H9 (cell line): ENCODE results near the gene GALNT2. TPM values are rescaled to one million over a fixed set of nuclear protein-coding genes. Genes with fewer than 3 reads are reported as not detected.

Experiments used
- DNase-seq: peaks from one replicate; pipeline ENCODE4 v3.0.0-alpha.2; 2017
- H2AFZ ChIP-seq: one replicate; pipeline ENCODE4 v1.6.1; 2013; ENCODE audit warnings: mild to moderate bottlenecking, low read length, control low read depth, moderate library complexity
- H2AK5ac ChIP-seq: 2 replicates; pipeline ENCODE4 v1.6.1; 2013; ENCODE audit warnings: low read length, control low read depth, mixed read lengths; ENCODE audit not compliant: insufficient read length
- H2BK120ac ChIP-seq: one replicate; pipeline ENCODE4 v1.6.1; 2013; ENCODE audit warnings: low read depth, mild to moderate bottlenecking, low read length, control low read depth, inconsistent platforms; ENCODE audit not compliant: poor library complexity, severe bottlenecking
- H2BK12ac ChIP-seq: 2 replicates; pipeline ENCODE4 v1.6.1; 2013; ENCODE audit warnings: low read length, control low read depth, mixed read lengths, low read depth; ENCODE audit not compliant: insufficient read length
- H2BK15ac ChIP-seq: 2 replicates; pipeline ENCODE4 v1.6.1; 2013; ENCODE audit warnings: low read depth, low read length, control low read depth
- H2BK20ac ChIP-seq: one replicate; pipeline ENCODE4 v1.6.1; 2013; ENCODE audit warnings: low read depth, mild to moderate bottlenecking, low read length, control low read depth, inconsistent platforms; ENCODE audit not compliant: poor library complexity, severe bottlenecking
- H2BK5ac ChIP-seq: 2 replicates; pipeline ENCODE4 v1.6.1; 2013; ENCODE audit warnings: low read length, control low read depth, mixed read lengths; ENCODE audit not compliant: insufficient read length
- H3K14ac ChIP-seq: 2 replicates; pipeline ENCODE4 v1.6.1; 2013; ENCODE audit warnings: low read length, control low read depth; ENCODE audit not compliant: insufficient read depth
- H3K18ac ChIP-seq: 2 replicates; pipeline ENCODE4 v1.6.1; 2013; ENCODE audit warnings: low read depth, mild to moderate bottlenecking, mixed read lengths, low read length, control low read depth; ENCODE audit not compliant: insufficient read length
- H3K23ac ChIP-seq: 2 replicates; pipeline ENCODE4 v1.6.1; 2013; ENCODE audit warnings: low read length, control low read depth, mixed read lengths, low read depth; ENCODE audit not compliant: insufficient read length
- H3K23me2 ChIP-seq: 2 replicates; pipeline ENCODE4 v1.6.1; 2013; ENCODE audit warnings: low read depth, mild to moderate bottlenecking, mixed read lengths, low read length, control low read depth; ENCODE audit not compliant: insufficient read length, poor library complexity, severe bottlenecking
- H3K27ac ChIP-seq: 2 replicates; pipeline ENCODE4 v1.5.1; 2013; ENCODE audit warnings: low read length, control low read depth, mixed read lengths, low read depth; ENCODE audit not compliant: insufficient read length
- H3K27me3 ChIP-seq: 2 replicates; pipeline ENCODE4 v1.6.1; 2013; ENCODE audit warnings: low read length, control low read depth, inconsistent platforms; ENCODE audit not compliant: insufficient read depth
- H3K4ac ChIP-seq: 2 replicates; pipeline ENCODE4 v1.6.1; 2013; ENCODE audit warnings: low read depth, mild to moderate bottlenecking, control low read depth, inconsistent platforms, low read length, moderate library complexity
- H3K4me1 ChIP-seq: 2 replicates; pipeline ENCODE4 v1.6.1; 2013; ENCODE audit warnings: low read length, control low read depth, inconsistent platforms; ENCODE audit not compliant: insufficient read depth
- H3K4me2 ChIP-seq: 2 replicates; pipeline ENCODE4 v1.6.1; 2013; ENCODE audit warnings: low read length, control low read depth, mixed read lengths; ENCODE audit not compliant: insufficient read length, insufficient read depth
- H3K56ac ChIP-seq: 2 replicates; pipeline ENCODE4 v1.6.1; 2013; ENCODE audit warnings: low read depth, mild to moderate bottlenecking, mixed read lengths, low read length, control low read depth; ENCODE audit not compliant: insufficient read length
- H3K79me1 ChIP-seq: 2 replicates; pipeline ENCODE4 v1.6.1; 2013; ENCODE audit warnings: low read depth, mild to moderate bottlenecking, moderate library complexity, low read length, control low read depth, inconsistent platforms; ENCODE audit not compliant: insufficient read depth, poor library complexity, severe bottlenecking
- H3K79me2 ChIP-seq: 2 replicates; pipeline ENCODE4 v1.6.1; 2013; ENCODE audit warnings: low read length, control low read depth, inconsistent platforms; ENCODE audit not compliant: insufficient read depth
- H3K9ac ChIP-seq: 2 replicates; pipeline ENCODE4 v1.6.1; 2013; ENCODE audit warnings: low read length, control low read depth, mixed read lengths; ENCODE audit not compliant: insufficient read length; ENCODE audit errors: extremely low read depth
- H3K9me3 ChIP-seq: one replicate; pipeline ENCODE4 v1.6.1; 2013; ENCODE audit warnings: low read depth, low read length, inconsistent platforms; ENCODE audit not compliant: control insufficient read depth
- H3T11ph ChIP-seq: one replicate; pipeline ENCODE4 v1.6.1; 2013; ENCODE audit warnings: mild to moderate bottlenecking, low read length, control low read depth, inconsistent platforms
- H4K20me1 ChIP-seq: one replicate; pipeline ENCODE4 v1.6.1; 2013; ENCODE audit not compliant: control insufficient read depth, insufficient read length, insufficient read depth
- H4K5ac ChIP-seq: 2 replicates; pipeline ENCODE4 v1.6.1; 2013; ENCODE audit warnings: low read depth, mild to moderate bottlenecking, mixed read lengths, low read length, control low read depth; ENCODE audit not compliant: insufficient read length
- H4K8ac ChIP-seq: replicated peaks from 2 replicates; pipeline ENCODE4 v1.6.1; 2013; ENCODE audit warnings: low read length, control low read depth, mixed read lengths, low read depth; ENCODE audit not compliant: insufficient read length
- H4K91ac ChIP-seq: 2 replicates; pipeline ENCODE4 v1.6.1; 2013; ENCODE audit warnings: low read depth, mild to moderate bottlenecking, moderate library complexity, mixed read lengths, low read length, control low read depth; ENCODE audit not compliant: insufficient read length
- H3K27ac Mint-ChIP-seq, 3 experiments: 2 replicates in 2 of 3; 3 replicates in 1 of 3; pipeline ENCODE4 v1.8.0; 2020 to 2021; ENCODE audit warnings: mixed read lengths in 3 of 3, mild to moderate bottlenecking in 1 of 3, moderate library complexity in 1 of 3
- H3K27me3 Mint-ChIP-seq: 2 replicates; pipeline ENCODE4 v1.8.0; 2021; ENCODE audit warnings: low read depth, mild to moderate bottlenecking, moderate library complexity, mixed read lengths
- H3K36me3 Mint-ChIP-seq, 3 experiments: 2 replicates in 2 of 3; 3 replicates in 1 of 3; pipeline ENCODE4 v1.8.0; 2020 to 2021; ENCODE audit warnings: low read depth in 3 of 3, mixed read lengths in 3 of 3; ENCODE audit not compliant: insufficient read depth in 1 of 3
- H3K4me1 Mint-ChIP-seq, 2 experiments: 2 replicates each; pipeline ENCODE4 v1.8.0; 2020; ENCODE audit warnings: mixed read lengths in 2 of 2
- H3K4me3 Mint-ChIP-seq, 2 experiments: 2 replicates in 1 of 2; 3 replicates in 1 of 2; pipeline ENCODE4 v1.8.0; 2020 to 2021; ENCODE audit warnings: mild to moderate bottlenecking in 2 of 2, mixed read lengths in 2 of 2, moderate library complexity in 1 of 2
- H3K9me3 Mint-ChIP-seq, 2 experiments: 2 replicates in 1 of 2; 3 replicates in 1 of 2; pipeline ENCODE4 v1.8.0; 2020; ENCODE audit warnings: mild to moderate bottlenecking in 2 of 2, mixed read lengths in 2 of 2, moderate library complexity in 1 of 2
- CTCF ChIP-seq: fragments of 200-600 bp; sonication (generic); conservative IDR thresholded peaks from 3 replicates; pipeline ENCODE4 v1.8.0; 2021; ENCODE audit warnings: antibody characterized with exemption, mild to moderate bottlenecking
- WGBS: extraction: QIAGEN DNeasy Blood & Tissue Kit; methylation state at CpG from one replicate; pipeline ENCODE4 v1.1.7; 2013; ENCODE audit warnings: missing lambda C conversion rate, low lambda C conversion rate, mixed read lengths; ENCODE audit not compliant: insufficient read length; ENCODE audit errors: extremely low coverage; 5-methylcytosine and 5-hydroxymethylcytosine counted together
- total RNA-seq: library from RNA; stranded (reverse); gene quantifications from 2 replicates; pipeline ENCODE4 v1.2.1, GENCODE V29; 2021

Gene GALNT2
- total RNA-seq, 1 experiment from 2014 or later, result 57.6 TPM

GRCh38 chr1:230151924-230152468 lies 85.0 kb downstream of the GALNT2 start:
- H3K9me3 ChIP-seq, result no peaks in the 10 kb centered on the region
- H3K56ac ChIP-seq, result no peak overlapping the region
- no peak overlapping the region for H3K23ac ChIP-seq
- Mint-ChIP-seq H3K4me3 (no peak overlapping the region), H3K9me3 (no peaks in the 10 kb centered on the region; a peak in 1 of 5 replicates), H3K4me1 (peaks cover 44 to 49% of the 10 kb centered on the region in 2 experiments), H3K36me3 (peaks cover 0 to 7% (median 4%) of the 10 kb centered on the region in 3 experiments; a peak in 4 of 7 replicates), H3K27ac (no peak overlapping the region), H3K27me3 (no peaks in the 10 kb centered on the region)
- H3K23me2 ChIP-seq, result no peaks in the 10 kb centered on the region
- H4K8ac ChIP-seq, result no peak overlapping the region
- H3T11ph ChIP-seq, result no peak overlapping the region
- H3K4me1 ChIP-seq, result no peaks in the 10 kb centered on the region
- H3K79me2 ChIP-seq, result no peaks in the 10 kb centered on the region; the same call in 1 of the 2 replicates
- H4K20me1 ChIP-seq, result no peaks in the 10 kb centered on the region
- no peaks in the 10 kb centered on the region for H3K27me3 ChIP-seq
- no peak overlapping the region for H2BK120ac ChIP-seq
- no peak overlapping the region for H3K9ac ChIP-seq
- no peak overlapping the region for H2BK15ac ChIP-seq
- H3K79me1 ChIP-seq, result no peaks in the 10 kb centered on the region
- no peak overlapping the region for H2AFZ ChIP-seq
- no peak overlapping the region for H2BK20ac ChIP-seq
- no peak overlapping the region for H3K27ac ChIP-seq
- no peak overlapping the region for H3K4me2 ChIP-seq
- no peak overlapping the region for H3K18ac ChIP-seq
- no peak overlapping the region for H2BK5ac ChIP-seq
- DNase-seq, result no peak
- whole genome bisulfite sequencing, result no CpG with 5 or more reads among the region's 7 CpGs
- no peak overlapping the region for H4K91ac ChIP-seq
- H3K14ac ChIP-seq, result no peak overlapping the region
- H2BK12ac ChIP-seq, result no peak overlapping the region
- H2AK5ac ChIP-seq, result no peak overlapping the region
- no peak for TF ChIP-seq CTCF
- H3K4ac ChIP-seq, result no peak overlapping the region
- H4K5ac ChIP-seq, result no peak overlapping the region
